Subcutaneous abdominal adipose tissue (tissue), 5 donors: Measurements from ENCODE around the gene C14orf132.

Experiments
- H3K27ac ChIP-seq: one replicate; pipeline ENCODE4 v1.7.0; 2013; ENCODE audit warnings: low read depth, mild to moderate bottlenecking, inconsistent platforms, low read length, moderate library complexity
- H3K27me3 ChIP-seq, 5 donors: one replicate each; pipeline ENCODE4 v1.7.0; 2013; ENCODE audit warnings: low read length in 5 of 5, inconsistent platforms in 1 of 5; ENCODE audit not compliant: control insufficient read depth in 5 of 5, insufficient read depth in 4 of 5
- H3K36me3 ChIP-seq, 5 donors: one replicate each; pipeline ENCODE4 v1.7.0; 2013; ENCODE audit warnings: low read length in 5 of 5; ENCODE audit not compliant: control insufficient read depth in 5 of 5, insufficient read depth in 5 of 5
- H3K4me1 ChIP-seq, 5 donors: one replicate each; pipeline ENCODE4 v1.7.0; 2013; ENCODE audit warnings: low read length in 5 of 5, mild to moderate bottlenecking in 3 of 5, moderate library complexity in 1 of 5; ENCODE audit not compliant: control insufficient read depth in 5 of 5, insufficient read depth in 5 of 5
- H3K4me3 ChIP-seq, 5 donors: one replicate each; pipeline ENCODE4 v1.7.0; 2013; ENCODE audit warnings: low read length in 5 of 5, low read depth in 1 of 5
- H3K9ac ChIP-seq, 5 donors: one replicate each; pipeline ENCODE4 v1.7.0; 2013; ENCODE audit warnings: low read length in 5 of 5, mild to moderate bottlenecking in 4 of 5, moderate library complexity in 3 of 5
- H3K9me3 ChIP-seq, 5 donors: one replicate each; pipeline ENCODE4 v1.7.0; 2013; ENCODE audit warnings: low read length in 5 of 5; ENCODE audit not compliant: control insufficient read depth in 5 of 5
- donor health status: healthy.
- donor health status: healthy.
- donor health status: healthy.
- donor health status: healthy.
- donor health status: healthy.

Gene C14orf132

DNA sequence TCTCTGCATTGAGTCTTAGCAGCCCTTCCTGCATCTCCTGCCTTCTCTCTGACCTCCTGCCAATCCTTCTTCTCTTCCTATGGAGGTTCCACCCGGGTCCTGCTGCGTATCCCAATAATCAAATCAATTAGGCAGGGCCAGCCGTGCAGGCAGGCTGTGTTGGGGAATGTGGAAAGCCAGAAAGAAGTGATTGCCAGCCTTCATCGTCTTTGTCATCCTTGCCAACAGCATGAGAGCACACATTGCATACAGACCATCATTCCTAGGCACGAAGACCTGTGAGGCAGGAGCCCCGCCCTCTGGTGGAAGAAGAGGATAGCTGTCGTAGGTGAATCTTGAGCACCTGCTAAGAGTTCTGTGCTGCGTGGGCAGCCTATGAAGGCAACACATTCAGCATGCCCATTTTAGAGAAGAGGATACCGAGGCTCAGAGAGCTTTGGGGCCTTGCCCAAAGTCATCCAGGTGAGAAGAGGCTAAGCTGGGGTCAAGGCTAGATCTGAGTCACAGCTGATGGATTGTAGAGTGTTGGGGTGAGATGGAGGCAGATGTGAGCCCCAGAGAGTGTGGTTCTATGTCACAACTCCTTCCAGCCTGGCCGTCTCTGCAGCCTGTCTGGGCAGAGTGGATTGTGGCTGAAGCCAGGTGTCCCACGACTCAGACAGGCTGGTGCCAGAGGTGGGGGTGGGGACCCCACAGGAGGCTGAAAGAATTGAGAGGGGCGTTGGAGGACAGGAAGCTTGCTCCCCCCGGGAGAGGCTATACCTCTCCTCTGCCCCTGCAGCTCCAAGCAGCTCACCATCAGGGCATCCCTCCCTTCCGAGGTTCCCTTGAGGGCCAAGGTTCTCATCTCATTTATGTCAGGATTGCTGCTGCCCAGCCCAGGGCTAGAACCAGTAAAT lies 12.7 kb downstream of the C14orf132 start:
- no peak overlapping the region for H3K27ac ChIP-seq
- no peaks in the 10 kb centered on the region for H3K36me3 ChIP-seq
- H3K9ac ChIP-seq = no peak overlapping the region
- H3K4me1 ChIP-seq = peaks cover 0 to 13% (median 0%) of the 10 kb centered on the region in 5 donors
- no peaks in the 10 kb centered on the region for H3K9me3 ChIP-seq
- H3K27me3 ChIP-seq = peaks cover 0 to 15% (median 3%) of the 10 kb centered on the region in 5 donors
- no peak overlapping the region for H3K4me3 ChIP-seq

DNA sequence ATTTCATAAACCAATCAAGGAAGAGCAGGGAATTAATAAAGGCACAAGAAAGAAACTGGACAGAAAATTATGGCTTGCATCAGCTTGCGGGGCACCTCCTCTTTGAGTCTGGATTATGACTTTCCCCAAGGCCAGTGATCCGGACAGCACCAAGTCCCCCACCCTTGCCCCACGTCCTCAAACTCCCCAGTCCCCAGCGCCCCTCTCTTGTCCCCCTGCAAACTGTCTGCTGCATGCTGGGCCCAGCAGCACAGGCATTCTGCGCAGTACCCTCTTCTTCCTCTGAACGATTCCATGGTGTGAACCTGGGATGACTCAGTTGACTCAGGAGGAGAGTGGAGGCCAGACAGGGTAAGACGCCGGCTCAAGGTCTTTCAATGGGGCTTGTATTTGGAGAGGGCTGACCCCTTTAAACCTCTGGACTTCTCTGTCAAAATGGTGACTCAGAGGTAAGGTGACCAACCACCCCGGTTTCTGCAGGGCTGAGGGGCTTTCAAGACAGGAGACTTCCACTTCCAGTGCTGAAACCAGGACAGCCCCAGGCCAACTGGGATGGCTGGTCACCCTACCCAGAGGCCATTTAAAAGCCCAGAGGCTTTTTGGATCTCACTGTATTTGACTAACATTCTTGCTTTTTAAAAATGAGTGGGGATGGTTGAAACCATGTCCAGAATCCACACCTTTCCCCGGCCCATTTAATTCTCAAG lies 13.5 kb downstream of the C14orf132 start:
- Histone ChIP-seq H3K27me3 (peaks cover 0 to 15% (median 3%) of the 10 kb centered on the region in 5 donors), H3K4me1 (peaks cover 0 to 13% (median 0%) of the 10 kb centered on the region in 5 donors), H3K27ac (no peak overlapping the region)

DNA sequence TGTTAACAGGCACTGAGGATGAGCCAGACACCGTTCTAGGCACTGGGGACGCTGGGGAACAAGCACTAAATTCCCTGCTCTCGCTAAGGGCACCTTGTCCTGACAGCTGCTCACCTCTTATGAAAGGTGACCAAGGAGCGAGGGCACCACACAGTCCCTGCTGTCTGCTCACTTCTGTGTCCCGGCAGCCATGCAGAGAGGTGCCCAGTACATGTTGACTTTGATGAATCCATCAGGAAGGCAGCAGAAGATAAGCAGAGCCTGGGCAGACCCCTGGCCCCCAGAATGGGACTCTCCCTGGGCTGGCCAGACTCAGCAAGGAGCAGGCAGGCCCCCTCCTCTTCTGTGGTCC lies 14.1 kb downstream of the C14orf132 start:
- Histone ChIP-seq H3K27me3 (peaks cover 0 to 15% (median 3%) of the 10 kb centered on the region in 5 donors), H3K36me3 (no peaks in the 10 kb centered on the region), H3K4me3 (no peak overlapping the region), H3K27ac (no peak overlapping the region), H3K4me1 (peaks cover 0 to 13% (median 0%) of the 10 kb centered on the region in 5 donors), H3K9ac (no peak overlapping the region), H3K9me3 (no peaks in the 10 kb centered on the region)

More for the DNA sequence above, 13.5 kb downstream of the C14orf132 start:
- Histone ChIP-seq H3K9me3 (no peaks in the 10 kb centered on the region), H3K4me3 (no peak overlapping the region), H3K9ac (no peak overlapping the region), H3K36me3 (no peaks in the 10 kb centered on the region)

DNA sequence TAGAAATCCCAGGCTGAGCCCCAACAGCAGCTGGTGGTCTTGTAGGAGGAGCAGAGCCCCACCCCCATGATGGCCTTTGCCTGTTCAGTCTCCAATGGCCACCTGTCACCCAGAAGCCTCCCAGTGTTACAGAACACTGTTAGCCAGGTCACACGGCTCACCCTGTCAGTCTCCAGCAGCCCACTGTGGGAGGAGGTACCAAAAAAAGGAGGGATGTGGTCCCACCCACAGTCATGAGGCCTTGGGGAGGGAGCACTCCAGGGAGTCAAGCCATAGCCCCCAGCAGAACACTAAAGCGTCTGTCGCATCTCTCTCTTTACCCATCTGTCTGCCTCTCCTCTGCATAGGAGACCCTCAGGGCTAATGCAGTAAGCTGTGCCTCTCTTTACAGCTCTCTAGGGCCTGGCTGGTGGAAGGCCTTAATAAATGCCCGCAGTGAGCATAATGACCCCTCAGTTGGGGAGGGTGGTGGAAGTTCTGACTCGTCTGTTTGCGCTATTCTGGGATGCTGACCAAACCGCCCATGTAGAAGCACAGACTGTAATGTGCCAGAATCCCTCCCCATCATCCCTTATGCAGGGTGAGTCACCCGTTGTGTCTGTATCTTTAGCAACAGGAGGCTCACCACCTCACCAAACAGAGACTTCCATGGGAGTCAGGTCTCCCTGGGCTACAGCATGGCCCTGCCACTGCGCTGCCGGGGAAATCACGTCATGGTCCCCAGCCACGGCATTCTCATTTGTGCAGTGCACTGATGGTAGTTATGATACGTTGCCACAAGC lies 14.6 kb downstream of the C14orf132 start:
- Histone ChIP-seq H3K27ac (no peak overlapping the region), H3K9ac (no peak overlapping the region), H3K36me3 (no peaks in the 10 kb centered on the region), H3K27me3 (peaks cover 0 to 15% (median 3%) of the 10 kb centered on the region in 5 donors), H3K9me3 (no peaks in the 10 kb centered on the region), H3K4me1 (peaks cover 0 to 13% (median 3%) of the 10 kb centered on the region in 5 donors), H3K4me3 (no peak overlapping the region)

DNA sequence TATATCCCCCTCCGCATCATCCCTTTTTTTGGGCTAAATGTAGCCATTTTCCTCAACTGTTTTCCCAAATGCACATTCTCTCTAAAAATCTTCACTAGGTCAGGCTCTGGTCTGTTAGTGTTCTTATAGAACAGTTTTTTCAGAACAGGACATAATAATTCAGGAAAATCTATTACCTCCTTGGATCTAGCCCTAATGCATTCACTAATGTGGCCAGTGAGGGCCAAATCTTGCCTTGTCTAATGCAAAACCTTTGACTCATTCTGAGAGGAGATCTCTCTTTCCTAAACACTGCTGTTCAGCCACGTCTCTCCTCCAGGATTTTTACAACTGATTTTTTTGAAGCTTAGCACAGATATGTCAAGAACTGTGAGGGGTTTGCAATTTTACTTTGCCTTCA lies 15.5 kb downstream of the C14orf132 start:
- Histone ChIP-seq H3K4me3 (no peak overlapping the region), H3K9ac (no peak overlapping the region), H3K27ac (no peak overlapping the region), H3K9me3 (no peaks in the 10 kb centered on the region), H3K27me3 (peaks cover 0 to 15% (median 3%) of the 10 kb centered on the region in 5 donors), H3K4me1 (peaks cover 0 to 13% (median 3%) of the 10 kb centered on the region in 5 donors), H3K36me3 (no peaks in the 10 kb centered on the region)

DNA sequence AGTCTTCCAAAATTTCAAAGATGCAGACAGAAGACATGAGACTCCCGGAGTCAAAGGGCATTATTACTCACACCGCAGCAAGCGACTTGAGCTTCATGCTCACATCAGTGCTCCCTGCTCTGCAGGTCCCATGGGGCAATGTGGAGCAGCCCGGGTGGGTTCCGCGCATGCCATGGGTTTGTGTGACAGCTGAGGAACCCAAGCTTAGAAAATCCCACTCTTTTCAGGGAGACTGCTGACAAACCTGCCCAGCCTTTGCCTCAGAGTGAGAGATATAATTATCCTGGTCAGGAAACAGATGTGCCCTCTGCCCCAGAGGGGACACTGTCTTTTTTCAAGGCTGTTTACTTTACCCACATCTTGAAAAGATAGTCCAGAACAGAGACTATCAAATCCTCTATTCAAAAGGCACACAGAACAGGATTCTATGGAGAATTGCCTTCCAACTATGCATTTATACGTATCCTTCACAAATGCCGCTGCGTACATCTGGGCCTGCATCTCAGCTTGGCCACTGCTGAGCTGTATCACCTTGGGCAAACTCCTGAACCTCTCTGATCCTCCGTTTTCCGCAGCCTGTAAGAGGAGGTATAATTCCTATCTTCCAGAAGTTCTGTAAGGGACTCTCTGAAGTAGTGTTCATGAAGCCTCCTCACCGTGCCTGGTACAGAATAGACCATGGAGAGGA lies 16.0 kb downstream of the C14orf132 start:
- Histone ChIP-seq H3K9me3 (no peaks in the 10 kb centered on the region), H3K36me3 (no peaks in the 10 kb centered on the region), H3K4me1 (peaks cover 0 to 13% (median 3%) of the 10 kb centered on the region in 5 donors), H3K4me3 (no peak overlapping the region), H3K27ac (no peak overlapping the region), H3K9ac (no peak overlapping the region), H3K27me3 (peaks cover 0 to 15% (median 3%) of the 10 kb centered on the region in 5 donors)

DNA sequence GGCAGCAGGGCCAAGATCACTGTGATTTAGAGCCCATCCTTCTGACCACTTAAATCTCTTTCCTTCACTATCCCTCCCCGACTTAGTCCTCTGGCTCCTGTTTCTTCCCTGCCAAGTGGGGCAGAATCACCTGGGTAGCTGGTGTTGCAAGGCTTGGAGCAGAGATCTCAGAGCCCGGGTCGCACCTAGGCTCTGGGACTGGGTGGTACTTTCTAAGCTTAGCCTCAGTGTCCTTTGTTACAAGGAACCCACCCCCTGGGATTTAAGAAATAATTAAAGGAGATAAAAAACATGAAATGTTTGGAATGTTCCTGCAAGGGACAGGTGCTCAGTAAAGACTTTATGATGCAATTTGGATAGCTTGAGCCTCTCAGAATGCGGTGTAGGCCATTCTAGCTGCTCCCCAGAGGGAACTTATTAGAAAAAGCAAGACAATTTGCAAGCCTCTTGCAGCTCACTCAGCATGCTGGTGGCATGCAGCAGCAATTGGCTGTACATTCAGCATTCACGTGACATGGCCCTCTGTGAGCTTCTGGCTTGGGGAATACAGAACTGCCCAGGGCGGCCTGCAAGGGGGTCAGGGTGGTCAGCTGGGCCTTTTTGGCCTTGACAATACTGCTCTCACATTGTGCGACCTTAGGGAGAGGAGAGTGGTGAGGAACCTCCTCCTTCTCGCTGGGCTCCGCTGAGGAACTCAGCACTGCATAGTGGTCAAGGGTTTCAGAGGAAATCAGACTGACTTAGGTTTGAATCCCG lies 16.8 kb downstream of the C14orf132 start:
- no peak overlapping the region for H3K9ac ChIP-seq
- H3K4me3 ChIP-seq = no peak overlapping the region
- H3K27me3 ChIP-seq = peaks cover 0 to 15% (median 3%) of the 10 kb centered on the region in 5 donors
- H3K4me1 ChIP-seq = peaks cover 0 to 13% (median 3%) of the 10 kb centered on the region in 5 donors
- H3K36me3 ChIP-seq = no peaks in the 10 kb centered on the region
- H3K9me3 ChIP-seq = no peaks in the 10 kb centered on the region
- H3K27ac ChIP-seq = no peak overlapping the region

DNA sequence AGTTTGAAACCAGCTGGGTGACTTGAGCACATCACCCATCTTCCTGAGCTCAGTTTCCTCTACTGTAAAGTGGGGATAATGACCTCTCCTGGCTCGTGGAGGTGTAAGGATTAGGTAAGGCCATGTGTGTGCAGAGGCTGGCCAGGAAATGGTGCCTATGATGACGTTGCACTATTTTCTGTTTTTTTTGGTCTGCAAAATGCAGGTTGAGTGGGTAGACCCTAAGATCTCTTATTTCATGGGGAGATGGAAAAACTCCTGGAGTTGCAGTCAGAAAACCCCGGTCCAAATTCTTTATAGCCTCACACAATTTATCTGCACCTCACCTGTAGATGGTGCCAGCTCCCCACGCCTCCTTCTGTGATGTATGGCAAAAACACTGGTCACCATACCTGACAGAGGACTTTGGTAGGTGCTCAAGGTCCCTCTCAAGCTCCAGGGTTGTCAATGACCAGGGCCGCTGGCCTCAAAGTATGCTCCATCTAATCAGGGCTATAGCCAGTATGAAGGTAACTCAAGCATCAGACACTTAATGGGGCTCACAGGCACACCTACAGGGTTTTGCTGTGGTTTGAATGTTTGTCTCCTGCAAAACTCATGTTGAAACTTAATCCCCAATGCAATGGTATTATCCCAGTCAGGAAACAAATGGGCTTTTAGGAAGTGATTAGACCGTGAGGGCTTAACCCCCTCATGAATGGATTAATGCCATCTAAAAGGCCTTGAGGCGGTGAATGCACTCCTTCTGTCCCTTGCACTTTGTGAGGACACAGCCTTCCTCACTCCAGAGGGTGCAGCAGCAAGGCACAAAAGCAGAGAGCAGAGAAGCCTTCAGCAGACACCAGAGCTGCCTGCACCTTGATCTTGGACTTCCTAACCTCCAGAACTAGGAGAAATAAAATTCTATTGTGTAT lies 17.6 kb downstream of the C14orf132 start:
- Histone ChIP-seq H3K4me3 (no peak overlapping the region), H3K36me3 (no peaks in the 10 kb centered on the region), H3K27me3 (peaks cover 0 to 12% (median 3%) of the 10 kb centered on the region in 5 donors), H3K4me1 (peaks cover 0 to 13% (median 3%) of the 10 kb centered on the region in 5 donors), H3K27ac (no peak overlapping the region), H3K9me3 (no peaks in the 10 kb centered on the region), H3K9ac (no peak overlapping the region)
